HepG2 (cell line): ENCODE measurements around the gene RASSF7. TPM values are rescaled to one million over a fixed set of nuclear protein-coding genes. Genes with fewer than 3 reads are reported as not detected.

Experiments
- ATF7-NPFF ChIP-seq: sonication (generic); formaldehyde crosslinking; IDR thresholded peaks from 2 replicates; pipeline ENCODE4 v1.8.1; 2023; ENCODE audit warnings: mild to moderate bottlenecking, low read depth, missing genetic modification reagents, moderate library complexity
- BRCA1 ChIP-seq: sonication (generic); formaldehyde crosslinking; IDR thresholded peaks from 2 replicates; pipeline ENCODE4 v1.4.0; 2020; ENCODE audit warnings: missing genetic modification reagents
- CENPT ChIP-seq: sonication (generic); formaldehyde crosslinking; IDR thresholded peaks from 2 replicates; pipeline ENCODE4 v1.8.0; 2022; ENCODE audit warnings: low read depth, mild to moderate bottlenecking, moderate library complexity, missing genetic modification reagents
- EEA1 ChIP-seq: sonication (generic); formaldehyde crosslinking; IDR thresholded peaks from 2 replicates; pipeline ENCODE4 v1.5.1; 2020; ENCODE audit warnings: mild to moderate bottlenecking, missing genetic modification reagents, borderline replicate concordance
- HMG20B ChIP-seq: conservative IDR thresholded peaks from 2 replicates; pipeline ENCODE4 v1.6.1; 2016; ENCODE audit warnings: missing genetic modification reagents, missing compliant biosample characterization
- MBD4 ChIP-seq: IDR thresholded peaks from 2 replicates; pipeline ENCODE4 v1.6.1; 2012; ENCODE audit warnings: low read length, inconsistent platforms, borderline replicate concordance
- PTBP1 ChIP-seq: fragments of 200-400 bp; formaldehyde crosslinking; IDR thresholded peaks from 2 replicates; pipeline ENCODE4 v1.6.1; 2018; ENCODE audit warnings: low read length, low read depth; ENCODE audit not compliant: poor library complexity, severe bottlenecking
- RXRA ChIP-seq: sonication (generic); formaldehyde crosslinking; IDR thresholded peaks from 2 replicates; pipeline ENCODE4 v1.5.1; 2020; ENCODE audit warnings: missing genetic modification reagents
- SMARCC2 ChIP-seq: fragments of 450-650 bp; IDR thresholded peaks from 2 replicates; pipeline ENCODE4 v1.6.1; 2017; ENCODE audit warnings: antibody characterized with exemption, mild to moderate bottlenecking
- THYN1 ChIP-seq: sonication (generic); formaldehyde crosslinking; IDR thresholded peaks from 2 replicates; pipeline ENCODE4 v1.8.1; 2023; ENCODE audit warnings: low read depth, mild to moderate bottlenecking, moderate library complexity, missing genetic modification reagents, borderline replicate concordance
- TMF1 ChIP-seq: sonication (generic); formaldehyde crosslinking; IDR thresholded peaks from 2 replicates; pipeline ENCODE4 v1.8.1; 2022; ENCODE audit warnings: low read depth, missing genetic modification reagents
- WIZ ChIP-seq: sonication (generic); formaldehyde crosslinking; IDR thresholded peaks from 2 replicates; pipeline ENCODE4 v1.5.1; 2020; ENCODE audit warnings: mild to moderate bottlenecking, missing genetic modification reagents
- XRCC5 ChIP-seq: fragments of 200-400 bp; formaldehyde crosslinking; optimal IDR thresholded peaks from 2 replicates; pipeline ENCODE3; 2017; ENCODE audit warnings: mild to moderate bottlenecking, low read length
- ZFP36 ChIP-seq: fragments of 150-350 bp; IDR thresholded peaks from 2 replicates; pipeline ENCODE4 v1.6.1; 2018; ENCODE audit warnings: borderline replicate concordance, low read length, low read depth; ENCODE audit not compliant: partially characterized antibody
- ZKSCAN1 ChIP-seq: fragments of 150-350 bp; IDR thresholded peaks from 2 replicates; pipeline ENCODE4 v1.6.1; 2014; ENCODE audit warnings: low read length
- ZKSCAN5 ChIP-seq: sonication (generic); formaldehyde crosslinking; IDR thresholded peaks from 2 replicates; pipeline ENCODE4 v1.5.1; 2020; ENCODE audit warnings: mild to moderate bottlenecking, missing genetic modification reagents
- ZNF124 ChIP-seq: sonication (generic); formaldehyde crosslinking; IDR thresholded peaks from 2 replicates; pipeline ENCODE4 v1.4.0; 2020; ENCODE audit warnings: missing genetic modification reagents
- ZNF235 ChIP-seq: sonication (generic); formaldehyde crosslinking; IDR thresholded peaks from 2 replicates; pipeline ENCODE4 v1.8.1; 2023; ENCODE audit warnings: mild to moderate bottlenecking, missing genetic modification reagents, borderline replicate concordance
- ZNF296 ChIP-seq: sonication (generic); formaldehyde crosslinking; conservative IDR thresholded peaks from 2 replicates; pipeline ENCODE4 v1.5.0; 2020; ENCODE audit warnings: mild to moderate bottlenecking, missing genetic modification reagents
- ZNF569 ChIP-seq: sonication (generic); formaldehyde crosslinking; IDR thresholded peaks from 2 replicates; pipeline ENCODE4 v1.5.0; 2020; ENCODE audit warnings: mild to moderate bottlenecking, missing genetic modification reagents, moderate library complexity, borderline replicate concordance
- polyA plus RNA-seq, 8 experiments: library from polyadenylated mRNA; depleted of rRNA in 3 of 8; stranded (reverse) in 7 of 8; unstranded in 1 of 8; fragments of >200 nt; fragmentation: Illumina TruSeq in 4 of 8; extraction: Trizol in 4 of 8; gene quantifications; 2 replicates each; pipeline versions ENCODE4 v1.2.1 to v1.2.3, GENCODE V29; 2011 to 2016; ENCODE audit warnings: low read depth in 4 of 8, missing spikeins in 1 of 8, mixed read lengths in 1 of 8; ENCODE audit not compliant: insufficient read depth in 1 of 8
- total RNA-seq, 5 experiments: library from RNA; depleted of rRNA; stranded (reverse); fragments of >200 nt; fragmentation: Illumina TruSeq; extraction: Trizol; gene quantifications; 2 replicates each; pipeline ENCODE4 v1.2.3, GENCODE V29; 2016; ENCODE audit warnings: low read depth in 1 of 5
- TF ChIP-seq, protein P1 (sequence below): sonication (generic); formaldehyde crosslinking; IDR thresholded peaks from 2 replicates; pipeline ENCODE4 v1.4.0; 2020; ENCODE audit warnings: missing genetic modification reagents, borderline replicate concordance
- TF ChIP-seq, protein P2 (sequence below): sonication (generic); formaldehyde crosslinking; IDR thresholded peaks from 2 replicates; pipeline ENCODE4 v1.5.0; 2020; ENCODE audit warnings: missing genetic modification reagents
- TF ChIP-seq, protein P3 (sequence below): sonication (generic); formaldehyde crosslinking; IDR thresholded peaks from 2 replicates; pipeline ENCODE4 v1.5.1; 2020; ENCODE audit warnings: missing genetic modification reagents, mild to moderate bottlenecking, borderline replicate concordance
- TF ChIP-seq, protein P4 (sequence below): sonication (generic); IDR thresholded peaks from 2 replicates; pipeline ENCODE4 v1.6.1; 2016; ENCODE audit warnings: low read depth, borderline replicate concordance
- TF ChIP-seq, protein P5 (sequence below): sonication (generic); formaldehyde crosslinking; IDR thresholded peaks from 2 replicates; pipeline ENCODE4 v1.4.0; 2020; ENCODE audit warnings: missing genetic modification reagents, low read depth, mild to moderate bottlenecking, borderline replicate concordance

Gene RASSF7
- total and polyA plus RNA-seq, 2 of the 13 experiments (the other 11 are each of a cell fraction or from before 2014, with no cell fraction given), result 20.2 to 28.6 TPM

DNA sequence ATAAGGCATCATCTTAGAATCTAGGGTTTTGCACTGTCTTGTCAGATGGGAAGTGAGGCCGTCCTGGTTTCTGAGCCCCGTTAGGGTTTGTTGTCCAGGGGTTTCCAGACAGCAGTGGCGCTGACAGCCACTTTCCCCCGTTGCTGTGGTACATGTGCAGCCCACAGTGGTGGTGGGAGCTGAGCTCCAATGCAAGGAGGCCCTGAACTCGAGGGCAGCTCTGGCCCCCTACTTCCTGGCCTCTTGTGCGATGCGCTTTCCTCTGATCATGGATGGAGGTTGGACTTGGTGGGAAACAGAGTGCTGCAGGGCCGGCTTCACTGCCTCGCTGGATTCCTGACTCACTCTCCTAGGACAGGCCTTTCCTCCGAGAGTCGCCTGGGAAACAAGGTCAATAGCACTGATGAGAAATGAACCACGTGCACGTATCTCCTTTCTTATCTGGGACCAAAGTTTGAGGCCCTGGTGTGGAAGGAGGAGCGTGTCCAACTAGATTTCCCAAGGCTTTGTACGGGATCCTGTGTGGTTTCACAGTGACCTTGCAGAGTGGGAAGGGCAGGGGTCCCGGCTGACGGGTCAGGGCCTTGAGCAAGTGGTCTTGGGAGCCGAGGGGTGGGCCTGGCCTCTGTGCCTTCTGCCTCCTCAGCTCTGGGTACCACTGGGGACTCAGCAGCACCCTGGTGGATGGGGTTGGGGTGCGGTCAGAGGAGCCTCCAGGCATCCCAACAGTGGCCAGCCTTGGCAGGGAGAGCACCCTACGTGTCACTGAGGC lies 19.2 kb downstream of the RASSF7 start (continued):
- TF ChIP-seq, protein P1, sequence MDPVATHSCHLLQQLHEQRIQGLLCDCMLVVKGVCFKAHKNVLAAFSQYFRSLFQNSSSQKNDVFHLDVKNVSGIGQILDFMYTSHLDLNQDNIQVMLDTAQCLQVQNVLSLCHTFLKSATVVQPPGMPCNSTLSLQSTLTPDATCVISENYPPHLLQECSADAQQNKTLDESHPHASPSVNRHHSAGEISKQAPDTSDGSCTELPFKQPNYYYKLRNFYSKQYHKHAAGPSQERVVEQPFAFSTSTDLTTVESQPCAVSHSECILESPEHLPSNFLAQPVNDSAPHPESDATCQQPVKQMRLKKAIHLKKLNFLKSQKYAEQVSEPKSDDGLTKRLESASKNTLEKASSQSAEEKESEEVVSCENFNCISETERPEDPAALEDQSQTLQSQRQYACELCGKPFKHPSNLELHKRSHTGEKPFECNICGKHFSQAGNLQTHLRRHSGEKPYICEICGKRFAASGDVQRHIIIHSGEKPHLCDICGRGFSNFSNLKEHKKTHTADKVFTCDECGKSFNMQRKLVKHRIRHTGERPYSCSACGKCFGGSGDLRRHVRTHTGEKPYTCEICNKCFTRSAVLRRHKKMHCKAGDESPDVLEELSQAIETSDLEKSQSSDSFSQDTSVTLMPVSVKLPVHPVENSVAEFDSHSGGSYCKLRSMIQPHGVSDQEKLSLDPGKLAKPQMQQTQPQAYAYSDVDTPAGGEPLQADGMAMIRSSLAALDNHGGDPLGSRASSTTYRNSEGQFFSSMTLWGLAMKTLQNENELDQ, result no peak
- TF ChIP-seq RXRA (CRISPR knock-in tag) (peak; percentile 65), ZNF124 (CRISPR knock-in tag) (no peak), HMG20B (CRISPR knock-in tag) (no peak), ZNF296 (CRISPR knock-in tag) (no peak), ZKSCAN5 (CRISPR knock-in tag) (no peak), WIZ (CRISPR knock-in tag) (no peak), ZNF235 (CRISPR knock-in tag) (no peak), ATF7-NPFF (CRISPR knock-in tag) (no peak), EEA1 (CRISPR knock-in tag) (no peak), XRCC5 (peak; percentile 17), BRCA1 (no peak), SMARCC2 (no peak), THYN1 (CRISPR knock-in tag) (no peak), CENPT (CRISPR knock-in tag) (0 out of 2 replicates have a peak, but pooled peaks have one; percentile 48), PTBP1 (no peak), MBD4 (no peak), TMF1 (no peak), ZFP36 (no peak), ZKSCAN1 (no peak), ZNF569 (no peak)
- TF ChIP-seq, protein P2, sequence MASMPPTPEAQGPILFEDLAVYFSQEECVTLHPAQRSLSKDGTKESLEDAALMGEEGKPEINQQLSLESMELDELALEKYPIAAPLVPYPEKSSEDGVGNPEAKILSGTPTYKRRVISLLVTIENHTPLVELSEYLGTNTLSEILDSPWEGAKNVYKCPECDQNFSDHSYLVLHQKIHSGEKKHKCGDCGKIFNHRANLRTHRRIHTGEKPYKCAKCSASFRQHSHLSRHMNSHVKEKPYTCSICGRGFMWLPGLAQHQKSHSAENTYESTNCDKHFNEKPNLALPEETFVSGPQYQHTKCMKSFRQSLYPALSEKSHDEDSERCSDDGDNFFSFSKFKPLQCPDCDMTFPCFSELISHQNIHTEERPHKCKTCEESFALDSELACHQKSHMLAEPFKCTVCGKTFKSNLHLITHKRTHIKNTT (CRISPR knock-in tag), result no peak
- TF ChIP-seq, protein P3, sequence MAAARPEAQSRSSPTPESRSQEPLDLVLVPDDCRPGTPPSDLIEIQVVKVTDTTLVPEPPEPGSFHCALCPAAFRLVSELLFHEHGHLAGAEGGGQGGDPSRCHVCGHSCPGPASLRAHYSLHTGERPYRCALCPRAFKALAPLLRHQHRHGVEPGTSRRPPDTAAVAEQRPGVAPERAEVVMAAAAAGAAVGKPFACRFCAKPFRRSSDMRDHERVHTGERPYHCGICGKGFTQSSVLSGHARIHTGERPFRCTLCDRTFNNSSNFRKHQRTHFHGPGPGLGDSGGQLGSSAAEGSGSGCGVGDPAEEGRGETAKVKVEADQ (CRISPR knock-in tag), result no peak
- TF ChIP-seq, protein P4, sequence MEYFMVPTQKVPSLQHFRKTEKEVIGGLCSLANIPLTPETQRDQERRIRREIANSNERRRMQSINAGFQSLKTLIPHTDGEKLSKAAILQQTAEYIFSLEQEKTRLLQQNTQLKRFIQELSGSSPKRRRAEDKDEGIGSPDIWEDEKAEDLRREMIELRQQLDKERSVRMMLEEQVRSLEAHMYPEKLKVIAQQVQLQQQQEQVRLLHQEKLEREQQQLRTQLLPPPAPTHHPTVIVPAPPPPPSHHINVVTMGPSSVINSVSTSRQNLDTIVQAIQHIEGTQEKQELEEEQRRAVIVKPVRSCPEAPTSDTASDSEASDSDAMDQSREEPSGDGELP, result no peak
- TF ChIP-seq, protein P5, sequence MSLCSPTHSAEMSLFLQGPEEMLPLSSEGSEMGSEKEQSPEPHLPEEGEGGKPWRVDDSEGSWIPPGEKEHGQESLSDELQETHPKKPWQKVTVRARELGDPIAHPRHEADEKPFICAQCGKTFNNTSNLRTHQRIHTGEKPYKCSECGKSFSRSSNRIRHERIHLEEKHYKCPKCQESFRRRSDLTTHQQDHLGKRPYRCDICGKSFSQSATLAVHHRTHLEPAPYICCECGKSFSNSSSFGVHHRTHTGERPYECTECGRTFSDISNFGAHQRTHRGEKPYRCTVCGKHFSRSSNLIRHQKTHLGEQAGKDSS (CRISPR knock-in tag), result no peak
